ENCODE measurements around the gene UBASH3A.

The UBASH3A gene

GRCh38 chr21:42434884-42435283 is 31.2 kb downstream of the UBASH3A start:
- DNase-seq: no peak

- no peak for DNase-seq
Observed at GRCh38 chr21:42435401-42435800, 31.7 kb downstream of the UBASH3A start.

GRCh38 chr21:42435833-42436232 is 32.1 kb downstream of the UBASH3A start:
- DNase-seq: no peak

- DNase-seq: no peak
Observed at GRCh38 chr21:42436914-42437313, 33.2 kb downstream of the UBASH3A start.

- no peak for DNase-seq
Observed at GRCh38 chr21:42437786-42438185, 34.1 kb downstream of the UBASH3A start.

GRCh38 chr21:42438316-42439205 is 34.9 kb downstream of the UBASH3A start:
- DNase-seq: no peak

- no peak for DNase-seq
Observed at GRCh38 chr21:42439284-42440186, 35.8 kb downstream of the UBASH3A start.

- no peak for DNase-seq
Observed at GRCh38 chr21:42440187-42440792, 36.6 kb downstream of the UBASH3A start.

GRCh38 chr21:42441963-42442362 is 38.3 kb downstream of the UBASH3A start:
- no peak for DNase-seq

GRCh38 chr21:42443181-42443785 is 39.6 kb downstream of the UBASH3A start:
- no peak for DNase-seq

- DNase-seq: no peak
Observed at GRCh38 chr21:42443876-42444744, 40.4 kb downstream of the UBASH3A start.

GRCh38 chr21:42444745-42445059 is 41.0 kb downstream of the UBASH3A start:
- DNase-seq: no peak

GRCh38 chr21:42445311-42445710 is 41.6 kb downstream of the UBASH3A start:
- no peak for DNase-seq

GRCh38 chr21:42446531-42446930 is 42.8 kb downstream of the UBASH3A start:
- no peak for DNase-seq

- no peak for DNase-seq
Observed at GRCh38 chr21:42447182-42447581, 43.5 kb downstream of the UBASH3A start.

GRCh38 chr21:42447732-42448131 is 44.0 kb downstream of the UBASH3A start:
- no peak for DNase-seq

GRCh38 chr21:42448686-42449085 is 45.0 kb downstream of the UBASH3A start:
- no peak for DNase-seq

GRCh38 chr21:42451941-42452340 is 48.2 kb downstream of the UBASH3A start:
- DNase-seq: no peak

- DNase-seq: no peak
Observed at GRCh38 chr21:42452401-42453223, 48.9 kb downstream of the UBASH3A start.

- no peak for DNase-seq
Observed at GRCh38 chr21:42453224-42453985, 49.7 kb downstream of the UBASH3A start.

Data from KG1 (cell line).